ENCODE measurements around the gene SASH1.

- no peak for TF ChIP-seq POLR2AphosphoS5 (IDR thresholded peaks at IDR 0.05; ENCODE audit: low read depth, low read length)
- TF ChIP-seq POLR2A (IDR thresholded peaks at IDR 0.05; ENCODE audit: low read depth, low read length) = no peak
Measured at GRCh38 chr6:148563066-148563465, 220.4 kb downstream of the SASH1 start.
